HG03280 (cell line): ENCODE data around the gene DAB2IP.
A peak's percentile ranks its signal among the peaks of the same experiment; 100 is the strongest.

Source experiments
- ATAC-seq: cut with Tn5 transposase; IDR thresholded peaks from one replicate; pipeline ENCODE4 v1.9.1; 2021; ENCODE audit warnings: mild to moderate bottlenecking, moderate library complexity; ENCODE audit not compliant: unreplicated experiment

Gene DAB2IP

GRCh38 chr9:121683652-121684051, 32.2 kb downstream of the DAB2IP start:
- ATAC-seq, result no peak

DNA sequence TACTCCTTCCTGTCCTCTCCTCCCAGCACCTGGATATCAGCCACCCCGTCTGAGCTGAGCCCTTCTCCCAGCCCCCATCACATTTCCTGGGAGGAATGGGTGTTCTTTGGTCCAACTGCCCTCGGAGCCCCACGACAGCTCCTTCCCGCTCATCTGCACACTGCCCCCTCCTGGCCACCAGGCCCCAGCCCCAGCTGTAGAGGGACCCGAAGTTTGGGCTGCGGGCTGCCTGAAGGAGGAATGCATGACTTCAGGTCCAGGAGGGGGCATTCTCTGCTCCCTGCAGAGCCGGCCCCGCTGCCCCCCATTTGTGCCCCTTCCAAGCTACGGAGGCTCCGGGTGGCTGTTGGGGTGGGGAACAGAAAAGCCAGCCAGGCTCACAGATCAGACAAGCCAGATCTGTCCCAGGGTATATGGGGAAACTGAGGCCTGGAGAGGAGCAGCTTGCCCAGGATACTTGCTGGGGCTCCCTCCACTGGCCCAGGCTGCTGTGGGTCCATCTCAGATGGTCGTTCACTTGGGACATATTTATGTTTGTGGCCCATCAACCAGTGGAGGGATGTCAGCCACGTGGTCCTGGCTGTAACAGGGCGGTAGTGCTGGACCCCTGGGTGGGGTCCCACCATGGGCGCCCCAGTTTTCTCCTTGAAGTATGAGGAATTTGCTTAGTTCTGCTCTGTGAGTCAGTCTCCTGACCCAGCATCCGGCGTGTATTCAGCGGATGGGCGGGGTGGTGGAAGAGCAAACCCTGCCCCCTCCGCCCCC, 33.1 kb downstream of the DAB2IP start:
- no peak for ATAC-seq

- ATAC-seq, result no peak
These were observed 33.8 kb downstream of the DAB2IP start for GRCh38 chr9:121685146-121685794.

GRCh38 chr9:121685795-121686377, 34.5 kb downstream of the DAB2IP start:
- ATAC-seq, result no peak

GRCh38 chr9:121686930-121687541, 35.6 kb downstream of the DAB2IP start:
- no peak for ATAC-seq

GRCh38 chr9:121688146-121688680, 36.8 kb downstream of the DAB2IP start:
- no peak for ATAC-seq

DNA sequence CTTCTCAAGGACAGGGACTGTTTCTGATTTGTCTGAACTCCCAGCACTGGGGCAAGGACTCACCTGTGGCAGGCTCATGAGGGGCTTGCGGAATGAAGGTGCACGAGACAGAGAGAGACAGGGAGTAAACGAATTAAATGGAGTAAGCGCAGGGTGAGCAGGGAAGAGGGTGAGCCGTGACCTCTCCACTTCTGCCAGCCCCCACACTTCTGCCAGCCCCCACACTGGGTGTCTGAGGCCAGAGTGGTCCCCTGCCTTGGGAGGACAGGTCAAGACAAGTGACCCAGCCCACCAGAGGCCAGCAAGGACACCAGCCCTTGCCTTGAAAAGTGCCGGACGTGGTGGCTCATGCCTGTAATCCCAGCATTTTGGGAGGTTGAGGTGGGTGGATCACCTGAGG, 37.2 kb downstream of the DAB2IP start:
- no peak for ATAC-seq

GRCh38 chr9:121689461-121690157, 38.2 kb downstream of the DAB2IP start:
- no peak for ATAC-seq

DNA sequence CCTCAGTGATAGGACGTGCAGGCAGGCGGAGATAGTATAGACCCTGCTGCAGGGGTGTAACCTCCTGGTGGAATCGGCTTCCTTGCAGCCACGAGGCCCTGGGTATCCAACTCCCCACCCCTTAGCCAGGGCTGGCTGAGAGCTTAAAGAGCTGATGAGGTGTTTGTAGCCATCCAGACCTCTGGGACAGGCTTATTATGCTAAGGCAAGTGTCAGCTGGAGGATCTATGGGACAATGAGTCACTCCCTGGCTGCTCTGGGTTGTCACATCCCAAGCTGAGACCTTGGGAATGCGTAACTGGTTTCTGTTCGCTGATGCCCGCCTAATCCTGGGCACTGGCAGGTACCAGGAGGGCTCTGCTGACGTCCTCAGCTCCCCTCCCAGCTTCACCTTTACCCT, 38.9 kb downstream of the DAB2IP start:
- ATAC-seq, result no peak

DNA sequence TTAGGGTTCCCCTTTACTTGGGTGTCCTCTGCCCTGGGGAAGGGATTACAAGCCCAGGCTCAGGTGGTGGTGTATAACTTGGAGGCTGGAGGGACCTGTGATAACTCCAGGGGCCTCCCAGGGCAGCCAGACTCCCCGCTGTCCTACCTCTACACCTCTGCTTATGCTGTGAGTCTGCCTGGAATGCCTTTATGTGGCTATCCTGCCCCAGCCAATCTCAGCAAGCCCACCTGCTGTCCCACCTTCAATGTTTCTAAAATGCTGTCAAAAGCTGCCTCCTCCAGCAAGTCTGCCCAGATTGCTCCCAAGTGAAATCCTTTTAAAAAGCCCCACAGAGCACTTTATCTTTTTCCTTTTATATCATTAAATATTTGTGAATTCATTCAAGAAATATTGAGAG, 39.3 kb downstream of the DAB2IP start:
- ATAC-seq, result no peak

GRCh38 chr9:121691890-121692289, 40.5 kb downstream of the DAB2IP start:
- no peak for ATAC-seq

DNA sequence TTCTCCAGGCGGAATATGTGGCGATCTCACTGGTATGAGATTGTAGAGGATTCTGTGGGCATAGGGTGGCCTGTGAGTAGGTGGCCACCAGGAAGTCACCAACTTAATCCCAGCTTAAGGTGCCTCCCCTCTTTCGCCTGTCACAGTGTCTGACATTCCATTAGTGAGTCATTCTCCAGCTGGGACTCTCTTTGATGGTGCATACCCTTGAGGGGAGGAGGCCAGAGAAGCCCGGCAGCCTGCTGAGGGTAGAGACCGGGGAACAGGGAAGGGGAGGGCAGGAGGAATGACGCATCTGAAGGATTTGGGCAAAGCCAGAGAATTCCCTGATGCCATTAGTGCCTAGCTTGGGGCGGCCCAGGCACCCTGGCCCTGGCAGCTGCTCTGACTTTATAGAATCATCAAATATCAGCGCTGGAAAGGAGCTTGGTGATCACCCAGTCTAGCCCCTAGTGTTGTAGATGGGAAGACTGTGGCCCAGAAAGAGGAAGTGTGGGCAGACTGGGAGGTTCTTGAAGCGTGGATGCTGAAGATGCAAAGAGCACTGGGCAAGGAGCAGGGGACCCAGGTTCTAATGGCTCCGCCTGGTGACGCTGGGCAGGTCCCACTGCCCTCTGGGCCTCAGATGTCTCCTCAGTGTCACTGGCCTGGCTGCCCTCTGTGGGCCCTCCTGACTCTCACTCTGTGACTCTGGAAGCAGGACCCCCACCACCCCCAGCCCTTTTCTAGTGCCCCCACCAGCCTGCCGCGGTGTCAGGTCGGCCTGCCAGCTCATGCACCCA, 41.4 kb downstream of the DAB2IP start:
- ATAC-seq, result no peak

DNA sequence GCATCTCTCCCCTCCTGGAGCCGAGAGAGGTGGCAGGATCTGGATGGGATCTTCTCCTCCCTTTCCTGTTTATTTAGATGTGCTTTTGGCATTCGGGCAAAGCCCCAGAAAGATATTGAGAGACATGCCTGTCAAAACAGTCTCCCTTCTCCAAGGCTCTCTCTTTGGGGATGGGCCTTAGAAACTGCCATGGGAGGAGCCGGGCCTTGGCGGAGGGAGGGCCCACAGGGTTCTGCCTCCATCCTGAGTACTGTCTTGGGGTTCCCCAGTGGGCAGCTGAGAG, 41.9 kb downstream of the DAB2IP start:
- no peak for ATAC-seq

- no peak for ATAC-seq
These were observed 42.6 kb downstream of the DAB2IP start for GRCh38 chr9:121694001-121694400.

DNA sequence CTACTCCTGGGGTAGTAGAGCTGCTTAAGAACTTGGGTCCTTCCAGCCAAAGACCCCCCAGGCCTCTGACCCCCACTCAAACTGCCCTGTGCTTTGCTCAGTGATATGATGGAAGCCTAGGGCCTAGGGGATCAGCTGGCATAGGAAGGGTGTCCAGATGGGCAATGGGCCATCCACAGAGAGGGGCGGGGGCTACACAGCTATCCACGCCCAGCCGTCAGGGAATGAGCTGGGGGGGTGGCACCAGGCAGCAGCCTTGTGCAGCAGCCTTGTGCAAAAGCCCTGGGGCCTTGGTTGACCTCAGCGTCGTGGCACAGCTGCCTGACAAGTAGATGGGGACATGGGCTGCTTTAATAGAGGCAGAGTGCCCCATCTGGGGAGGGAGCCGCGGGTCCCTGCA, 43.2 kb downstream of the DAB2IP start:
- ATAC-seq, result no peak

GRCh38 chr9:121696930-121697329, 45.5 kb downstream of the DAB2IP start:
- ATAC-seq, result no peak

GRCh38 chr9:121698627-121699570, 47.5 kb downstream of the DAB2IP start:
- ATAC-seq, result peak; percentile 58

DNA sequence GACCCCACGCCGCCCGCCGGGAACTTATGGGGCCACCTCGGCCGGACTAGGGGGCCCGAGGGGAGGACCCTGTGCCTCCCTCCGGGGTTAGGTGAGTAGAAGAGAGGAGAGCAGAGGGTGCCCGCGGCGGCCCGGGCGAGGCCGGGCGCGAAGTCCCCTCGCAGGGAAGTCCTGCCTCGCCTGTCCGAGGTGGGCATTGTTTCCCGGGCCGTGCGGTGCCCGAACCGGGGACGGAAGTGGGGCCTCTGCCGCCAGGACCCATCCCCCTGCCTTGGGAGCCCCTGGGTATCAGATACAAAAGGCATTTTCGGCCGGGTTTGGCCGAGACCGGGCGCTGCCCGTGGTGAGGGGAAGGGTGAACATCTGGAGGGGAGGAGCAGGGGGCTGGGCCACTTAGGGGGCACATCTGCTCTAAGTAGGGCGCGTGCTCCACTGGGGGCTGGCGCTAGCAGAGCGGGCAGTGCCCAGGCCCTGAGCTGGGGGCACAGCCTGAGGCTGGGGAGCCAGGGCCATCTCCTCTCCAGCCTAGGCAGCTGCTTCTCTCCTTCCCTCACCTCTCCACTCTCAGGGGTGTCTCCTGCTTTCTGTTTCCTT, 48.2 kb downstream of the DAB2IP start:
- no peak for ATAC-seq
